HFF-Myc (cell line): ENCODE results near the gene ZBED4.

Experiments used
- DNase-seq: peaks from one replicate; pipeline ENCODE4 v3.0.0-alpha.2; 2011; ENCODE audit warnings: low read depth; ENCODE audit errors: extremely low read depth
- H3K4me3 ChIP-seq: replicated peaks from 2 replicates; pipeline ENCODE4 v1.5.1; 2011; ENCODE audit warnings: low read depth, mild to moderate bottlenecking, control low read depth, low read length
- CTCF ChIP-seq: IDR thresholded peaks from 2 replicates; pipeline ENCODE4 v1.5.1; 2012; ENCODE audit warnings: mild to moderate bottlenecking, low read depth, low read length, control low read depth; ENCODE audit errors: missing control alignments

The ZBED4 gene

GRCh38 chr22:49926916-49927315 lies 73.3 kb downstream of the ZBED4 start:
- no peak overlapping the region for H3K4me3 ChIP-seq
- no peak for TF ChIP-seq CTCF
- no peak for DNase-seq

- TF ChIP-seq CTCF = no peak
- no peak overlapping the region for H3K4me3 ChIP-seq
- no peak for DNase-seq
Observed at GRCh38 chr22:49927483-49928184, 74.0 kb downstream of the ZBED4 start.

- TF ChIP-seq CTCF = no peak
- H3K4me3 ChIP-seq = no peak overlapping the region
- no peak for DNase-seq
Observed at GRCh38 chr22:49928185-49928495, 74.5 kb downstream of the ZBED4 start.

- H3K4me3 ChIP-seq = no peak overlapping the region
- TF ChIP-seq CTCF = no peak
- DNase-seq = no peak
Observed at GRCh38 chr22:49928555-49929210, 75.0 kb downstream of the ZBED4 start.

GRCh38 chr22:49929211-49929979 lies 75.8 kb downstream of the ZBED4 start:
- DNase-seq = no peak
- TF ChIP-seq CTCF = peak; percentile 48
- H3K4me3 ChIP-seq = no peak overlapping the region

- no peak for TF ChIP-seq CTCF
- H3K4me3 ChIP-seq = no peak overlapping the region
- no peak for DNase-seq
Observed at GRCh38 chr22:49929994-49930575, 76.4 kb downstream of the ZBED4 start.
